ENCODE data around the gene LMAN2.

Gene LMAN2

DNA sequence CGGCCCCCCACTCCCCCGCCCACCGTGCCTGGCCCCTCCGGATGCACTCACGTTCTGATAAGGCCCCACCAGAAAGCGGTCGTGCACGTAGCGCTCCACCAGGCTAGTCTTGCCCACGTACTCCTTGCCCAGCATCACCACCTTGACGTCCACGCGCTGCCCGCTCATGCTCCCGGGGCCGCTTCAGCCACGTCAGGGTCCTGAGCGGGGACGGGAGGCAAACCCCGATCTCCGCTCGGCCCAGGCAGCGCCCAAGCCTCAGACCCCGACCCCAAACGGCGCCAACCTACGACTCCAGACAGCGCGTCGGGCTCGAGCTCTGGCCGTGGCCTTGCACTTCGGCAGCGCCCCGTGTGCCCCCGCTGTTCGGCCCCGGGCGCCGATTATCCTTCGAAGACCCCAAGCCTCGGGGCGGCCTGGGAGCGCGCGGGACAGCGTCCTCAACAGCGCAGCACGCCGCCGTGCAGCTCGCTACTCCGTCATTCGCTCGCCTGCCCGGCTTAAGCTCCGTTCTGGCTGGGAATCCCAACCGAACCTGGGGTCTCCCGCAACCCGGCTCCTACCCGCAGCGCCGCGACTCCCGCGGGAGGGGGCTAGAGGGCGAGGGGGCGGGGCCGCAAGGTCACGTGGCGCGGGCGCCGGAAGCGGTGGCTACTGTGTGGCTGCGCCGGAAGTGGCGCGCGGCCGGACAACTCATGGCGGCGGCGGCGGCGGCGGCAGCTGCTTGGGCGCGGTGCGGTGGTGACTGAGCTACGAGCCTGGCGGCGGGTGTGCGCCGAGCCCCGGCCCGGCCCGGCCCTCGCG lies 48.1 kb downstream of the LMAN2 start, which contains the start of the genes PRELID1 and RAB24:
PRELID1 (plus strand) TSS at position 679 of the 804 bp plus-strand sequence. CDS start 187 bp downstream, outside the sequence.
RAB24 (minus strand) TSS at position 599 of the 804 bp plus-strand sequence; CDS start at position 168, 431 bp downstream.
- Histone ChIP-seq H3K4me1 (ENCODE audit: control insufficient read depth, insufficient read depth, low read length) (peaks cover 17% of the 10 kb centered on the region), H3K9ac (ENCODE audit: low read depth, low read length) (peak within 1 kb of the TSS; percentile 89), H3K36me3 (ENCODE audit: control insufficient read depth, insufficient read depth, low read length) (peaks cover 31% of the 10 kb centered on the region), H3K9me3 (ENCODE audit: control insufficient read depth, insufficient read depth, low read length) (no peaks in the 10 kb centered on the region), H3K27me3 (ENCODE audit: control insufficient read depth, insufficient read depth, low read length) (no peaks in the 10 kb centered on the region), H3K4me3 (ENCODE audit: low read depth, low read length) (peak within 1 kb of the TSS; percentile 85)

DNA sequence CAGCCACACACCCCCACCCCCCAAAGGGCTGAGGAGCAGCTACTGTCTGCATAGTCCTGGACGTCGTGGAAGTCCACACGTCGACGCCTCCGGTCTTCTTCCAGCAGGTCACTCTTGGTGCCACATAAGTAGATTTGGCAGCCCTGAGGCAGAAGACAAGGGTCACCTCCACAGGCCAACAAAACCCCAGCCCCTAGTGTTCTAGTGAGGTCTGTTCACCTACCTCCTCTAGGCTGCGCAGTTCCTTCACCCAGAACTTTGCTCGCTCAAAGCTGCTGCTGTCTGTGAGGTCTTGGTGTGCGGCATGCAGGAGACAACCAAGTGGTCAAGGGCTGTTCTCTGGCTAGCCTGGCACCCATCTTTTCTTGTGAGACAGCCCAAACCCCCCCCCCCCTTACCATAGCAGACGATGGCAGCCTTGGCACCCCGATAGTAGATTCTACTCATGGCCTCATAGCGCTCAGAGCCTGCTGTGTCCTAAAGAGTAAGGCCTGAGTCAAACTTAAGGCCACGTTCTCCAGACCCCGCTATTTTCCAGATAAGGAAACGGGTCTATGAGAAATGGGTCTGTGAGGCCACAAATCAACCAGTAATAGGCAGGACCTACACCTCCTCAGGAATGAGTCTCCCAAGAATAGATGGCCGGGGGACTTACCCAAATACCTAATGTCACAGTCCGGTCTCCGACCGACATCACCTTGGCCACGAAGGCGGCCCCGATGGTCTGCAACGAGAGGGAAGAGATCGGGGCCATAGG lies 48.9 kb downstream of the LMAN2 start:
- Histone ChIP-seq H3K27me3 (ENCODE audit: control insufficient read depth, insufficient read depth, low read length) (no peaks in the 10 kb centered on the region), H3K4me3 (ENCODE audit: low read depth, low read length) (peak overlapping the region; percentile 85), H3K9ac (ENCODE audit: low read depth, low read length) (peak overlapping the region; percentile 60), H3K9me3 (ENCODE audit: control insufficient read depth, insufficient read depth, low read length) (no peaks in the 10 kb centered on the region), H3K36me3 (ENCODE audit: control insufficient read depth, insufficient read depth, low read length) (peaks cover 31% of the 10 kb centered on the region), H3K4me1 (ENCODE audit: control insufficient read depth, insufficient read depth, low read length) (peaks cover 25% of the 10 kb centered on the region)

DNA sequence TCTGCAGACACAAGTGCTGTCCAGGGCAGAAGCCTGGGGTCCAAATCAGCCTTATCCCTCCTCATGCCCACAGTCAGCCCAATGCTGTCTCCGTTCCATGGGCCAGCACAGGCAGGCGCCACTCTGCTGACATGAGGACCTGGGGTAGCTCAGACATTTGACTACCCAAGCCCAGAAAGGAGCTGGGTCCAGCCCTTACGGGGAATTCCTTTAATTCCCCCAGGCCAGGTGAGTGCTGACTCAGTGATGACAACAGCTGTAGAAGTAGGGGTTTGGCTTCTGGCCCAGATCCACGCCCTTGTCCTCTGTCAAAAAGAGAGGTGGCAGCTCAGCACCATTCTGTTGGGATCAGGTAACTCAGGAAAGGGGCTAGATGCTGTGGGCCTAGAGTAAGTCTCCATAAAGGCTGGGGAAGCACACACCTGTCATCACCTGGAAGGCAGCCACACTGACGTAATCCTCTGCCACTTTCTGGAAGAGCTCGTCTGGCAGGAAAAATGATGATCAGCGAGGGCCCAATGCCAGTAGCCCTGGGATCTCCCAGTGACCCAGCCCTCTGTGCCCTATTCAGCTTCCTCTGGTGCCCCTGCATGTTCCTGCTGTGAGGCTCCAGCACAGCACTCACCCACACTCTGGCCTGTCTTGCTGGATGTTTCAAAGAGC lies 49.8 kb downstream of the LMAN2 start:
- H3K27me3 ChIP-seq (ENCODE audit: control insufficient read depth, insufficient read depth, low read length) = no peaks in the 10 kb centered on the region
- H3K9ac ChIP-seq (ENCODE audit: low read depth, low read length) = no peak overlapping the region
- H3K36me3 ChIP-seq (ENCODE audit: control insufficient read depth, insufficient read depth, low read length) = peaks cover 25% of the 10 kb centered on the region
- H3K4me3 ChIP-seq (ENCODE audit: low read depth, low read length) = no peak overlapping the region
- H3K9me3 ChIP-seq (ENCODE audit: control insufficient read depth, insufficient read depth, low read length) = no peaks in the 10 kb centered on the region
- peaks cover 25% of the 10 kb centered on the region for H3K4me1 ChIP-seq (ENCODE audit: control insufficient read depth, insufficient read depth, low read length)

- Histone ChIP-seq H3K9ac (ENCODE audit: low read depth, low read length) (no peak overlapping the region), H3K27me3 (ENCODE audit: control insufficient read depth, insufficient read depth, low read length) (no peaks in the 10 kb centered on the region), H3K9me3 (ENCODE audit: control insufficient read depth, insufficient read depth, low read length) (no peaks in the 10 kb centered on the region), H3K4me3 (ENCODE audit: low read depth, low read length) (no peak overlapping the region), H3K4me1 (ENCODE audit: control insufficient read depth, insufficient read depth, low read length) (peaks cover 25% of the 10 kb centered on the region), H3K36me3 (ENCODE audit: control insufficient read depth, insufficient read depth, low read length) (peaks cover 23% of the 10 kb centered on the region)
These were observed 50.5 kb downstream of the LMAN2 start for GRCh38 chr5:177300951-177301350.

DNA sequence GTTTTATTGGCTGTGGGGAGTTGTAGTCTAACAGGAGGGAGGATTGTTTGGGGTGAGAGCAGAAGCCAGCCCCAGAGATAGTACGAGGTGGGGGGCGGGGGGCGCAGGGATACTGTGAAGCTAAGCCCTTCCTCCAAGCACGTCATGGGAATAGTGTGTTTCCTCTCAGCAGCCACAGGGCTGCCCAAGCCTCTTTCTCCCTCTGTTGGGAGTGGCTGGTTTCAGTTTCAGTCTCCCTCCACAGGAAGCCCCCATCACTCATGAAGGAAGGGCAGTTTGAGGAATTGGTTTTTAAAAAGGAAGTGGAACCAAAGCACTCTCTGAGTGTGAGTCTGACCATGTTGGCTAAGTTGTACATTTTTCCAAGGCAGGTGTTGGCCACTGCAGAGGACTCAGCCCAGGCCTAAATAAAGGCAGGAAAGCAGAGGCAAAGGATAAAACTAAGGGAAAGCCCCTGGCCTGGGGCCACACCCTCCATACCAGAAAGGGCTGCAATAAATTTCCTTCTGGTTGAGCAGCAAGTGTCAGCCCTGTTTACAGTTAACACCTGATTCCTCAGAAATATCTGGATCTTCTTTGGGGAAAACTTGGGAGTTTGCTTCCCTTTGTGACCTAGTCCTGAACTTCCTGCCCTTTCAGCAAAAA lies 51.1 kb downstream of the LMAN2 start:
- peaks cover 25% of the 10 kb centered on the region for H3K4me1 ChIP-seq (ENCODE audit: control insufficient read depth, insufficient read depth, low read length)
- H3K27me3 ChIP-seq (ENCODE audit: control insufficient read depth, insufficient read depth, low read length) = no peaks in the 10 kb centered on the region
- no peaks in the 10 kb centered on the region for H3K9me3 ChIP-seq (ENCODE audit: control insufficient read depth, insufficient read depth, low read length)
- H3K36me3 ChIP-seq (ENCODE audit: control insufficient read depth, insufficient read depth, low read length) = peaks cover 25% of the 10 kb centered on the region
- no peak overlapping the region for H3K4me3 ChIP-seq (ENCODE audit: low read depth, low read length)
- no peak overlapping the region for H3K9ac ChIP-seq (ENCODE audit: low read depth, low read length)

- Histone ChIP-seq H3K9me3 (ENCODE audit: control insufficient read depth, insufficient read depth, low read length) (no peaks in the 10 kb centered on the region), H3K27me3 (ENCODE audit: control insufficient read depth, insufficient read depth, low read length) (no peaks in the 10 kb centered on the region), H3K36me3 (ENCODE audit: control insufficient read depth, insufficient read depth, low read length) (peaks cover 25% of the 10 kb centered on the region), H3K9ac (ENCODE audit: low read depth, low read length) (no peak overlapping the region), H3K4me3 (ENCODE audit: low read depth, low read length) (no peak overlapping the region), H3K4me1 (ENCODE audit: control insufficient read depth, insufficient read depth, low read length) (peaks cover 22% of the 10 kb centered on the region)
These were observed 51.8 kb downstream of the LMAN2 start for GRCh38 chr5:177299697-177300096.

DNA sequence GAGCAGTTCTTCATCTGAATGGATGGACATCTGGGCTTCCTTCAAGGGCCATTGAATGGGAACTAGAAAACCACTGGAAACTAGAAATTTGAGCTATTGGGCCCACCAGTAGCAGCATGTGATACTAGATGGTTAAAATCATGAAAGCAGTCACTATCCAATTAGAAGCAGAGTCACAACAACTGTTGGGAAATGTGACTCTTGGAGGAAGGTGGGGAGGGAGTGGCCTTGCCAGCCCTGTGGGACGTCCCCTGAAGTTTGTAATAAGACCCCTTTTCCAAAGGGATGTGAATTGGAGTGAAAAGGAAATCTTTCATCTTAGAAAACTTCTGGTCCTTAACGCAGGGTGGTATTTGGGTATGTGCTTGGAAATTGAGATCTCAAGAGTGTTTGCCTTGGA lies 53.5 kb downstream of the LMAN2 start:
- H3K4me3 ChIP-seq (ENCODE audit: low read depth, low read length) = no peak overlapping the region
- H3K4me1 ChIP-seq (ENCODE audit: control insufficient read depth, insufficient read depth, low read length) = peaks cover 22% of the 10 kb centered on the region
- no peaks in the 10 kb centered on the region for H3K27me3 ChIP-seq (ENCODE audit: control insufficient read depth, insufficient read depth, low read length)
- no peak overlapping the region for H3K9ac ChIP-seq (ENCODE audit: low read depth, low read length)
- H3K9me3 ChIP-seq (ENCODE audit: control insufficient read depth, insufficient read depth, low read length) = no peaks in the 10 kb centered on the region
- H3K36me3 ChIP-seq (ENCODE audit: control insufficient read depth, insufficient read depth, low read length) = peaks cover 40% of the 10 kb centered on the region

- no peak overlapping the region for H3K9ac ChIP-seq (ENCODE audit: low read depth, low read length)
- peaks cover 22% of the 10 kb centered on the region for H3K4me1 ChIP-seq (ENCODE audit: control insufficient read depth, insufficient read depth, low read length)
- no peaks in the 10 kb centered on the region for H3K27me3 ChIP-seq (ENCODE audit: control insufficient read depth, insufficient read depth, low read length)
- H3K4me3 ChIP-seq (ENCODE audit: low read depth, low read length) = no peak overlapping the region
- no peaks in the 10 kb centered on the region for H3K9me3 ChIP-seq (ENCODE audit: control insufficient read depth, insufficient read depth, low read length)
- peaks cover 45% of the 10 kb centered on the region for H3K36me3 ChIP-seq (ENCODE audit: control insufficient read depth, insufficient read depth, low read length)
These were observed 54.9 kb downstream of the LMAN2 start for GRCh38 chr5:177296581-177296980.

- H3K4me1 ChIP-seq (ENCODE audit: control insufficient read depth, insufficient read depth, low read length) = peaks cover 22% of the 10 kb centered on the region
- H3K4me3 ChIP-seq (ENCODE audit: low read depth, low read length) = no peak overlapping the region
- peaks cover 46% of the 10 kb centered on the region for H3K36me3 ChIP-seq (ENCODE audit: control insufficient read depth, insufficient read depth, low read length)
These were observed 55.5 kb downstream of the LMAN2 start for GRCh38 chr5:177295924-177296323.

GRCh38 chr5:177294632-177295031 lies 56.8 kb downstream of the LMAN2 start:
- H3K9ac ChIP-seq (ENCODE audit: low read depth, low read length) = no peak overlapping the region
- H3K4me3 ChIP-seq (ENCODE audit: low read depth, low read length) = no peak overlapping the region
- peaks cover 49% of the 10 kb centered on the region for H3K36me3 ChIP-seq (ENCODE audit: control insufficient read depth, insufficient read depth, low read length)
- no peaks in the 10 kb centered on the region for H3K27me3 ChIP-seq (ENCODE audit: control insufficient read depth, insufficient read depth, low read length)
- no peaks in the 10 kb centered on the region for H3K9me3 ChIP-seq (ENCODE audit: control insufficient read depth, insufficient read depth, low read length)
- peaks cover 15% of the 10 kb centered on the region for H3K4me1 ChIP-seq (ENCODE audit: control insufficient read depth, insufficient read depth, low read length)

More at GRCh38 chr5:177295924-177296323, 55.5 kb downstream of the LMAN2 start:
- Histone ChIP-seq H3K9me3 (ENCODE audit: control insufficient read depth, insufficient read depth, low read length) (no peaks in the 10 kb centered on the region), H3K9ac (ENCODE audit: low read depth, low read length) (no peak overlapping the region), H3K27me3 (ENCODE audit: control insufficient read depth, insufficient read depth, low read length) (no peaks in the 10 kb centered on the region)

All from iPS-15b (cell line).